Neural progenitor cell (in vitro differentiated cells): Measurements from ENCODE around the gene GATD1. TPM values are rescaled to one million over a fixed set of nuclear protein-coding genes. Genes with fewer than 3 reads are reported as not detected.

Source experiments
- DNase-seq: peaks from one replicate; pipeline ENCODE4 v3.0.0-alpha.2; 2016; ENCODE audit warnings: low spot score
- H2AFZ ChIP-seq: fragments of 200-600 bp; sonication (generic); replicated peaks from 2 replicates; pipeline ENCODE4 v1.6.1; 2016; ENCODE audit warnings: antibody characterized with exemption
- H3F3A ChIP-seq: fragments of 200-600 bp; sonication (generic); 2 replicates; pipeline ENCODE4 v1.6.1; 2016; ENCODE audit warnings: antibody characterized with exemption, low read depth
- H3K27ac ChIP-seq: fragments of 200-600 bp; sonication (generic); 2 replicates; pipeline ENCODE4 v1.5.1; 2016; ENCODE audit warnings: mild to moderate bottlenecking
- H3K27me3 ChIP-seq: fragments of 200-600 bp; sonication (generic); 2 replicates; pipeline ENCODE4 v1.6.1; 2016; ENCODE audit warnings: mild to moderate bottlenecking, moderate library complexity
- H3K36me3 ChIP-seq: fragments of 200-600 bp; sonication (generic); 2 replicates; pipeline ENCODE4 v1.5.1; 2016
- H3K4me1 ChIP-seq: fragments of 200-600 bp; sonication (generic); 2 replicates; pipeline ENCODE4 v1.6.1; 2016; ENCODE audit warnings: mixed run types
- H3K4me2 ChIP-seq: fragments of 200-600 bp; sonication (generic); 2 replicates; pipeline ENCODE4 v1.6.1; 2016
- H3K4me3 ChIP-seq: fragments of 200-600 bp; sonication (generic); 2 replicates; pipeline ENCODE4 v1.5.1; 2016
- H3K79me2 ChIP-seq: fragments of 200-600 bp; sonication (generic); 2 replicates; pipeline ENCODE4 v1.6.1; 2016; ENCODE audit warnings: low read depth
- H3K9ac ChIP-seq: fragments of 200-600 bp; sonication (generic); 2 replicates; pipeline ENCODE4 v1.6.1; 2016
- H3K9me3 ChIP-seq: fragments of 200-600 bp; sonication (generic); 2 replicates; pipeline ENCODE4 v1.5.1; 2016; ENCODE audit warnings: low read depth
- H4K20me1 ChIP-seq: fragments of 200-600 bp; sonication (generic); 2 replicates; pipeline ENCODE4 v1.6.1; 2016; ENCODE audit warnings: low read depth
- H3K27ac Mint-ChIP-seq: 3 replicates; pipeline ENCODE4 v1.8.0; 2021; ENCODE audit warnings: mixed read lengths
- H3K27me3 Mint-ChIP-seq: 2 replicates; pipeline ENCODE4 v1.8.0; 2022; ENCODE audit warnings: low read depth, mild to moderate bottlenecking, inconsistent platforms, moderate library complexity, mixed read lengths; ENCODE audit not compliant: insufficient read depth
- H3K36me3 Mint-ChIP-seq: 3 replicates; pipeline ENCODE4 v1.8.0; 2021; ENCODE audit warnings: mixed read lengths
- H3K4me1 Mint-ChIP-seq: 3 replicates; pipeline ENCODE4 v1.8.0; 2021; ENCODE audit warnings: mixed read lengths
- H3K4me3 Mint-ChIP-seq: 3 replicates; pipeline ENCODE4 v1.8.0; 2021; ENCODE audit warnings: mild to moderate bottlenecking, moderate library complexity, mixed read lengths
- H3K9me3 Mint-ChIP-seq: 3 replicates; pipeline ENCODE4 v1.8.0; 2020; ENCODE audit warnings: mixed read lengths
- EZH2 ChIP-seq: fragments of 200-600 bp; sonication (generic); IDR thresholded peaks from 2 replicates; pipeline ENCODE4 v1.6.1; 2017; ENCODE audit warnings: antibody characterized with exemption, mild to moderate bottlenecking, moderate library complexity
- EZH2phosphoT487 ChIP-seq: fragments of 200-600 bp; sonication (generic); IDR thresholded peaks from 2 replicates; pipeline ENCODE4 v1.6.1; 2017; ENCODE audit warnings: antibody characterized with exemption
- total RNA-seq: library from RNA; depleted of rRNA; stranded (reverse); fragments of >200 nt; gene quantifications from 2 replicates; pipeline ENCODE4 v1.2.3, GENCODE V29; 2015; ENCODE audit warnings: low replicate concordance
- TF ChIP-seq, protein P1 (sequence below): fragments of 200-600 bp; sonication (generic); IDR thresholded peaks from 2 replicates; pipeline ENCODE4 v1.5.1; 2017; ENCODE audit warnings: antibody characterized with exemption, mild to moderate bottlenecking

The GATD1 gene
- total RNA-seq, 1 donor from 2014 or later = 24.1 TPM

GRCh38 chr11:819943-820649 is 42.8 kb upstream of the GATD1 start:
- no peaks in the 10 kb centered on the region for H3K9me3 ChIP-seq
- H3F3A ChIP-seq = peaks cover 22% of the 10 kb centered on the region
- Mint-ChIP-seq H3K27ac (no peak overlapping the region), H3K4me3 (peak overlapping the region; percentile 89), H3K4me1 (peaks cover 9% of the 10 kb centered on the region), H3K27me3 (peaks cover 11% of the 10 kb centered on the region), H3K9me3 (no peaks in the 10 kb centered on the region), H3K36me3 (peaks cover 4% of the 10 kb centered on the region)
- H3K9ac ChIP-seq = peak overlapping the region; percentile 51
- no peak for TF ChIP-seq EZH2
- no peak for TF ChIP-seq EZH2phosphoT487
- TF ChIP-seq, protein P1, sequence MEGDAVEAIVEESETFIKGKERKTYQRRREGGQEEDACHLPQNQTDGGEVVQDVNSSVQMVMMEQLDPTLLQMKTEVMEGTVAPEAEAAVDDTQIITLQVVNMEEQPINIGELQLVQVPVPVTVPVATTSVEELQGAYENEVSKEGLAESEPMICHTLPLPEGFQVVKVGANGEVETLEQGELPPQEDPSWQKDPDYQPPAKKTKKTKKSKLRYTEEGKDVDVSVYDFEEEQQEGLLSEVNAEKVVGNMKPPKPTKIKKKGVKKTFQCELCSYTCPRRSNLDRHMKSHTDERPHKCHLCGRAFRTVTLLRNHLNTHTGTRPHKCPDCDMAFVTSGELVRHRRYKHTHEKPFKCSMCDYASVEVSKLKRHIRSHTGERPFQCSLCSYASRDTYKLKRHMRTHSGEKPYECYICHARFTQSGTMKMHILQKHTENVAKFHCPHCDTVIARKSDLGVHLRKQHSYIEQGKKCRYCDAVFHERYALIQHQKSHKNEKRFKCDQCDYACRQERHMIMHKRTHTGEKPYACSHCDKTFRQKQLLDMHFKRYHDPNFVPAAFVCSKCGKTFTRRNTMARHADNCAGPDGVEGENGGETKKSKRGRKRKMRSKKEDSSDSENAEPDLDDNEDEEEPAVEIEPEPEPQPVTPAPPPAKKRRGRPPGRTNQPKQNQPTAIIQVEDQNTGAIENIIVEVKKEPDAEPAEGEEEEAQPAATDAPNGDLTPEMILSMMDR = no peak
- peaks cover 2% of the 10 kb centered on the region for H3K27me3 ChIP-seq
- peaks cover 34% of the 10 kb centered on the region for H4K20me1 ChIP-seq
- H3K4me3 ChIP-seq = peak overlapping the region; percentile 92
- no peaks in the 10 kb centered on the region for H3K36me3 ChIP-seq
- H3K79me2 ChIP-seq = peaks cover 9% of the 10 kb centered on the region
- H3K4me2 ChIP-seq = peak overlapping the region; percentile 94
- peak; percentile 82 for DNase-seq
- H3K27ac ChIP-seq = no peak overlapping the region
- H3K4me1 ChIP-seq = no peaks in the 10 kb centered on the region
- H2AFZ ChIP-seq = no peak overlapping the region

DNA sequence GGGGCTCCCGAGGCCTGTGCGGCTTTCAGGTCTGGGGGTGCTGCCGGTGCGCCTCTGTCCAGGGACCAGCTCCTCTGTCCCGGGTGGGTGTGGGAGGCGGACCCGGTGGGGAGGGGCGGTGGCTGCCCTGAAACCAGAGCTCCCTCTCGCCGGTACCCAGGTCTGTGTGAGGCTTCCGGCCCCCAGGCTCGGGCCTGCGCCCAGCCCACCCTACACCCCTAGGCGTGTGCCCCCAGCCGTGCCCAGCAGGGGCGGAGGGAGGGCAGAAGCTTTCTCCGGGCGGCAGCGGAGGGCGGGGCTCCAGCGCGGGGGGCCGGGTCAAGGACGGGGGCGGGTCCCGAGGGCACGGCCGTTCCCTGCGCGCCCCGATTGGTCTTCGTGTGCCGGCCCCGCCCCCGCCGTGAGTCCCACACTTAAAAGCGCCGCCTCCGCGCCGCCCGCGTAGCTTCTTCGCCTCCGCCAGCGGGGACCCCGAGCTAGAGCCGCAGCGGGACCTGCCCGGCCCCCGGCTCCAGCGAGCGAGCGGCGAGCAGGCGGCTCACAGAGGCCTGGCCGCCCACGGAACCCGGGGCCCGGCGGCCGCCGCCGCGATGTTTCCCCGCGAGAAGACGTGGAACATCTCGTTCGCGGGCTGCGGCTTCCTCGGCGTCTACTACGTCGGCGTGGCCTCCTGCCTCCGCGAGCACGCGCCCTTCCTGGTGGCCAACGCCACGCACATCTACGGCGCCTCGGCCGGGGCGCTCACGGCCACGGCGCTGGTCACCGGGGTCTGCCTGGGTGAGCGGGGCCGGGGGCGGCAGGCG is 42.0 kb upstream of the GATD1 start:
- Histone ChIP-seq H3F3A (peaks cover 25% of the 10 kb centered on the region), H3K27me3 (no peaks in the 10 kb centered on the region), H3K4me1 (no peaks in the 10 kb centered on the region), H2AFZ (no peak overlapping the region), H3K9me3 (no peaks in the 10 kb centered on the region), H3K36me3 (no peaks in the 10 kb centered on the region), H3K27ac (no peak overlapping the region), H3K9ac (peak overlapping the region; percentile 51), H4K20me1 (peaks cover 34% of the 10 kb centered on the region), H3K4me3 (peak overlapping the region; percentile 92), H3K4me2 (peak overlapping the region; percentile 94), H3K79me2 (peaks cover 9% of the 10 kb centered on the region)
- Mint-ChIP-seq H3K36me3 (peaks cover 2% of the 10 kb centered on the region), H3K9me3 (no peaks in the 10 kb centered on the region), H3K4me3 (peak overlapping the region; percentile 78), H3K27me3 (peaks cover 9% of the 10 kb centered on the region), H3K4me1 (peaks cover 8% of the 10 kb centered on the region), H3K27ac (no peak overlapping the region)
- DNase-seq = peak; percentile 98
- TF ChIP-seq EZH2 (no peak), EZH2phosphoT487 (no peak)
- TF ChIP-seq, protein P1 = no peak

GRCh38 chr11:818396-819128 is 41.3 kb upstream of the GATD1 start, which contains the start of gene PNPLA2:
Gene PNPLA2, plus strand, starts transcription at chr11:818914. Its CDS starts 805 bp downstream, at chr11:819719.
- no peak for DNase-seq
- Histone ChIP-seq H3K9ac (peak within 1 kb of the TSS; percentile 51), H3K4me2 (peak within 1 kb of the TSS; percentile 94), H2AFZ (no peak within 1 kb of the TSS), H3K9me3 (no peaks in the 10 kb centered on the region), H3K4me3 (peak within 1 kb of the TSS; percentile 92), H3K36me3 (no peaks in the 10 kb centered on the region), H3K27me3 (no peaks in the 10 kb centered on the region), H3F3A (peaks cover 31% of the 10 kb centered on the region), H3K79me2 (peaks cover 9% of the 10 kb centered on the region), H4K20me1 (peaks cover 34% of the 10 kb centered on the region), H3K4me1 (no peaks in the 10 kb centered on the region), H3K27ac (no peak within 1 kb of the TSS)
- Mint-ChIP-seq H3K27ac (peak within 1 kb of the TSS; percentile 85), H3K36me3 (peaks cover 5% of the 10 kb centered on the region), H3K9me3 (no peaks in the 10 kb centered on the region), H3K27me3 (peaks cover 9% of the 10 kb centered on the region), H3K4me1 (peaks cover 8% of the 10 kb centered on the region), H3K4me3 (peak within 1 kb of the TSS; percentile 81)
- TF ChIP-seq EZH2 (no peak), EZH2phosphoT487 (no peak)
- TF ChIP-seq, protein P1 = no peak
